HCT116 (cell line): ENCODE measurements around the gene SLC25A19. TPM values are rescaled to one million over a fixed set of nuclear protein-coding genes. Genes with fewer than 3 reads are reported as not detected.

Source experiments
- ATAC-seq: fragments of 200-7000 bp; cut with Tn5 transposase; 2 replicates; pipeline ENCODE4 v1.9.1; 2020; ENCODE audit warnings: mild to moderate bottlenecking, moderate library complexity
- BruUV-seq: library from RNA; stranded (reverse); fragments of 400-500 nt; replicated peaks from 2 replicates; lab custom pipeline; 2021; lab: Mats Ljungman, UMichigan
- CTCF ChIA-PET: fragments of 300-600 bp; sonication (Branson Sonifier 250); formaldehyde crosslinking; loops from one replicate; lab custom pipeline; 2021; ENCODE audit warnings: antibody characterized with exemption; lab: Charles Lee
- POLR2A ChIA-PET: fragments of 300-600, 350-600 bp; sonication (Branson Sonifier 250); formaldehyde crosslinking; loops from one replicate; lab custom pipeline; 2021; ENCODE audit warnings: antibody characterized with exemption; lab: Charles Lee
- RAD21 ChIA-PET, 2 experiments: fragments of 300-600 bp; sonication (Branson Sonifier 250); formaldehyde crosslinking; loops; one replicate each; lab custom pipeline; 2023; ENCODE audit warnings: low total read pairs in 2 of 2; ENCODE audit not compliant: uncharacterized antibody in 2 of 2, unreplicated experiment in 2 of 2, low non-redundant PET in 1 of 2; lab: Charles Lee
- DNase-seq: peaks from one replicate; pipeline ENCODE4 v3.0.0-alpha.2; 2010; ENCODE audit warnings: low read depth, low spot score
- H2AFZ ChIP-seq: fragments of 200-600 bp; shearing (Covaris generic), sonication (generic); 2 replicates; pipeline ENCODE4 v1.6.1; 2017; ENCODE audit warnings: low read depth, mixed run types, mixed read lengths, antibody characterized with exemption, low read length; ENCODE audit not compliant: poor library complexity, severe bottlenecking
- H3K27ac ChIP-seq: 2 replicates; pipeline ENCODE4 v1.5.1; 2012; ENCODE audit warnings: low read depth, low read length
- H3K27me3 ChIP-seq: fragments of 200-600 bp; sonication (generic); 2 replicates; pipeline ENCODE4 v1.6.1; 2016; ENCODE audit warnings: mixed run types, low read length, mixed read lengths; ENCODE audit not compliant: insufficient read depth
- H3K36me3 ChIP-seq, 2 experiments: fragments of 200-500 bp in 1 of 2; fragments of 200-600 bp in 1 of 2; sonication (Bioruptor generic) in 1 of 2; sonication (generic) in 1 of 2; 2 replicates each; pipeline versions ENCODE4 v1.5.1 to v1.6.1; 2014 to 2016; ENCODE audit warnings: low read length in 2 of 2, inconsistent platforms in 1 of 2, mixed read lengths in 1 of 2, mixed run types in 1 of 2; ENCODE audit not compliant: insufficient read depth in 2 of 2, control insufficient read depth in 1 of 2
- H3K4me1 ChIP-seq, 2 experiments: fragments of 200-600 bp in 1 of 2; sonication (generic) in 1 of 2; 2 replicates each; pipeline versions ENCODE4 v1.5.1 to v1.6.1; 2012 to 2017; ENCODE audit warnings: low read length in 2 of 2, inconsistent platforms in 1 of 2, mild to moderate bottlenecking in 1 of 2, mixed read lengths in 1 of 2, mixed run types in 1 of 2, moderate library complexity in 1 of 2; ENCODE audit not compliant: insufficient read depth in 2 of 2, control insufficient read depth in 1 of 2
- H3K4me2 ChIP-seq: fragments of 200-600 bp; sonication (generic); 2 replicates; pipeline ENCODE4 v1.6.1; 2017; ENCODE audit warnings: mixed run types, low read length, mixed read lengths
- H3K4me3 ChIP-seq, 2 experiments: fragments of 200-600 bp in 1 of 2; sonication (generic) in 1 of 2; replicated peaks in 1 of 2; 2 replicates each; pipeline ENCODE4 v1.5.1; 2011 to 2016; ENCODE audit warnings: low read length in 2 of 2, control low read depth in 1 of 2, low read depth in 1 of 2, mild to moderate bottlenecking in 1 of 2, mixed read lengths in 1 of 2, mixed run types in 1 of 2
- H3K79me2 ChIP-seq: fragments of 200-600 bp; sonication (generic); 2 replicates; pipeline ENCODE4 v1.6.1; 2017; ENCODE audit warnings: mild to moderate bottlenecking, mixed run types, low read length, moderate library complexity, mixed read lengths; ENCODE audit not compliant: insufficient read depth
- H3K9ac ChIP-seq: fragments of 200-600 bp; sonication (generic); 2 replicates; pipeline ENCODE4 v1.6.1; 2016; ENCODE audit warnings: low read length, mixed read lengths
- H3K9me2 ChIP-seq: fragments of 200-600 bp; sonication (generic), shearing (Covaris generic); 2 replicates; pipeline ENCODE4 v1.6.1; 2017; ENCODE audit warnings: mixed run types, mild to moderate bottlenecking, moderate library complexity; ENCODE audit not compliant: insufficient read depth
- H3K9me3 ChIP-seq, 2 experiments: fragments of 200-500 bp in 1 of 2; fragments of 200-600 bp in 1 of 2; sonication (Bioruptor generic) in 1 of 2; sonication (generic) in 1 of 2; 2 replicates each; pipeline ENCODE4 v1.6.1; 2014 to 2017; ENCODE audit warnings: low read length in 2 of 2, mixed read lengths in 2 of 2, inconsistent platforms in 1 of 2, low read depth in 1 of 2, mild to moderate bottlenecking in 1 of 2, mixed run types in 1 of 2, moderate library complexity in 1 of 2; ENCODE audit not compliant: control insufficient read depth in 1 of 2, insufficient read depth in 1 of 2
- H4K20me1 ChIP-seq: fragments of 200-600 bp; sonication (generic), shearing (Covaris generic); 2 replicates; pipeline ENCODE4 v1.6.1; 2017; ENCODE audit warnings: mixed run types, mild to moderate bottlenecking, moderate library complexity; ENCODE audit not compliant: insufficient read depth
- CBX3 ChIP-seq: IDR thresholded peaks from 2 replicates; pipeline ENCODE4 v1.6.1; 2012; ENCODE audit warnings: low read depth
- ELF1 ChIP-seq: IDR thresholded peaks from 2 replicates; pipeline ENCODE4 v1.6.1; 2012; ENCODE audit warnings: low read depth, borderline replicate concordance
- EZH2phosphoT487 ChIP-seq: fragments of 200-600 bp; IDR thresholded peaks from 2 replicates; pipeline ENCODE4 v1.6.1; 2018; ENCODE audit warnings: antibody characterized with exemption, borderline replicate concordance
- FOSL1 ChIP-seq: IDR thresholded peaks from 2 replicates; pipeline ENCODE4 v1.6.1; 2012; ENCODE audit warnings: low read depth
- JUND ChIP-seq: IDR thresholded peaks from 2 replicates; pipeline ENCODE4 v1.6.1; 2012
- POLR2A ChIP-seq: IDR thresholded peaks from 2 replicates; pipeline ENCODE4 v1.7.0; 2011; ENCODE audit warnings: borderline replicate concordance; ENCODE audit not compliant: insufficient read depth, insufficient read length; ENCODE audit errors: extremely low read depth
- POLR2AphosphoS5 ChIP-seq: IDR thresholded peaks from 2 replicates; pipeline ENCODE4 v1.6.1; 2011; ENCODE audit warnings: mild to moderate bottlenecking, low read depth, low read length, moderate library complexity
- RAD21 ChIP-seq: IDR thresholded peaks from 2 replicates; pipeline ENCODE4 v1.6.1; 2012; ENCODE audit warnings: low read depth, mild to moderate bottlenecking
- SIN3A ChIP-seq: IDR thresholded peaks from 2 replicates; pipeline ENCODE4 v1.6.1; 2012; ENCODE audit warnings: low read depth
- TCF7L2 ChIP-seq: IDR thresholded peaks from 2 replicates; pipeline ENCODE4 v1.7.0; 2011; ENCODE audit warnings: borderline replicate concordance, inconsistent platforms; ENCODE audit not compliant: insufficient read depth, insufficient read length; ENCODE audit errors: extremely low read depth
- ZFX ChIP-seq: fragments of 450-650 bp; IDR thresholded peaks from 2 replicates; pipeline ENCODE4 v1.6.1; 2017
- ZNF274 ChIP-seq: fragments of 200-500 bp; sonication (Bioruptor generic); IDR thresholded peaks from 2 replicates; pipeline ENCODE4 v1.6.1; 2014; ENCODE audit warnings: mild to moderate bottlenecking, low read depth, low read length, inconsistent platforms
- intact Hi-C: fragments of 100-400 bp; cut with micrococcal nuclease; formaldehyde crosslinking; loops from 2 replicates; pipeline ENCODE4 v1.10.0; 2022
- total RNA-seq: library from RNA; stranded (reverse); gene quantifications from one replicate; pipeline ENCODE4 v1.2.1, GENCODE V29; 2021; ENCODE audit not compliant: unreplicated experiment
- TF ChIP-seq, protein P1 (sequence below): IDR thresholded peaks from 2 replicates; pipeline ENCODE4 v1.6.1; 2012
- TF ChIP-seq, protein P2 (sequence below): IDR thresholded peaks from 2 replicates; pipeline ENCODE4 v1.6.1; 2011; ENCODE audit warnings: mild to moderate bottlenecking, low read length, moderate library complexity; ENCODE audit not compliant: insufficient replicate concordance; ENCODE audit errors: extremely low read depth
- TF ChIP-seq, protein P3 (sequence below): IDR thresholded peaks from 2 replicates; pipeline ENCODE4 v1.6.1; 2012

The SLC25A19 gene
- total RNA-seq, 1 experiment from 2014 or later = 38.7 TPM

DNA sequence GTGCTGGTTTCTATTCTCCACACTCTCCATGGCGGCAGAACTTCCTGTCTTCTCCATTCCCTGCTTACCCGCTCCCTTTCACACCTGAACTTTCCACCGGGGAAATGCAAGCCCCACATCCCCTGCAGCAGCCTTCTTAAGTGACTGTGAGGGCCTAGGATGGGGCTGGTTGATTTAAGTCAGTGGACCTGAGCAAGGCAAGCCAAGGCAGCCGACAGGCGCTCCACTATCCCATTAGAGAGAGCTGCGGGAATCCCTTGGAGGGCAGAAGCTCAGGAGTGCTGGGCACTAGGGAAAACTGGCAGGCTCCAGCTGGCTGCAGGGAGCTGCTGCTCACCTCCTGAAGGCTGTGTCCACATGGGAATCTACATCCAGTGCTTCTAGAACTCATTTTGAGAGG, 36.1 kb upstream of the SLC25A19 start:
- Histone ChIP-seq H3K9me2 (no peaks in the 10 kb centered on the region), H3K79me2 (peaks cover 22% of the 10 kb centered on the region), H3K27me3 (no peaks in the 10 kb centered on the region), H3K4me3 (no peak overlapping the region), H3K4me1 (no peaks in the 10 kb centered on the region), H3K27ac (no peak overlapping the region; the same call in 1 of the 2 replicates), H4K20me1 (no peaks in the 10 kb centered on the region; the same call in 1 of the 2 replicates), H2AFZ (no peak overlapping the region), H3K9me3 (no peaks in the 10 kb centered on the region), H3K36me3 (peaks cover 13 to 24% of the 10 kb centered on the region in 2 experiments; a peak in 3 of 4 replicates), H3K4me2 (no peak overlapping the region), H3K9ac (no peak overlapping the region)
- ChIA-PET CTCF (no interaction called here), POLR2A (no interaction called here), RAD21 (no interaction called here)
- ATAC-seq (no peak), DNase-seq (no peak)
- intact Hi-C loops = no loop called here
- BruUV-seq = no TSS peak
- TF ChIP-seq ZFX (no peak), RAD21 (no peak), EZH2phosphoT487 (no peak), SIN3A (no peak), FOSL1 (no peak), ELF1 (no peak), POLR2A (no peak), CBX3 (no peak), POLR2AphosphoS5 (no peak), TCF7L2 (no peak), ZNF274 (no peak), JUND (no peak)
- TF ChIP-seq, protein P1, sequence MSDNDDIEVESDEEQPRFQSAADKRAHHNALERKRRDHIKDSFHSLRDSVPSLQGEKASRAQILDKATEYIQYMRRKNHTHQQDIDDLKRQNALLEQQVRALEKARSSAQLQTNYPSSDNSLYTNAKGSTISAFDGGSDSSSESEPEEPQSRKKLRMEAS = no peak
- TF ChIP-seq, protein P2, sequence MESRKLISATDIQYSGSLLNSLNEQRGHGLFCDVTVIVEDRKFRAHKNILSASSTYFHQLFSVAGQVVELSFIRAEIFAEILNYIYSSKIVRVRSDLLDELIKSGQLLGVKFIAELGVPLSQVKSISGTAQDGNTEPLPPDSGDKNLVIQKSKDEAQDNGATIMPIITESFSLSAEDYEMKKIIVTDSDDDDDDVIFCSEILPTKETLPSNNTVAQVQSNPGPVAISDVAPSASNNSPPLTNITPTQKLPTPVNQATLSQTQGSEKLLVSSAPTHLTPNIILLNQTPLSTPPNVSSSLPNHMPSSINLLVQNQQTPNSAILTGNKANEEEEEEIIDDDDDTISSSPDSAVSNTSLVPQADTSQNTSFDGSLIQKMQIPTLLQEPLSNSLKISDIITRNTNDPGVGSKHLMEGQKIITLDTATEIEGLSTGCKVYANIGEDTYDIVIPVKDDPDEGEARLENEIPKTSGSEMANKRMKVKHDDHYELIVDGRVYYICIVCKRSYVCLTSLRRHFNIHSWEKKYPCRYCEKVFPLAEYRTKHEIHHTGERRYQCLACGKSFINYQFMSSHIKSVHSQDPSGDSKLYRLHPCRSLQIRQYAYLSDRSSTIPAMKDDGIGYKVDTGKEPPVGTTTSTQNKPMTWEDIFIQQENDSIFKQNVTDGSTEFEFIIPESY = no peak
- TF ChIP-seq, protein P3, sequence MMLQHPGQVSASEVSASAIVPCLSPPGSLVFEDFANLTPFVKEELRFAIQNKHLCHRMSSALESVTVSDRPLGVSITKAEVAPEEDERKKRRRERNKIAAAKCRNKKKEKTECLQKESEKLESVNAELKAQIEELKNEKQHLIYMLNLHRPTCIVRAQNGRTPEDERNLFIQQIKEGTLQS = no peak
